Bronchial epithelial cell (primary cell): Measurements from ENCODE around the gene SSBP3. TPM values are rescaled to one million over a fixed set of nuclear protein-coding genes. Genes with fewer than 3 reads are reported as not detected.

ENCODE experiments used
- DNase-seq: peaks from one replicate; pipeline ENCODE4 v3.0.0-alpha.2; 2010; ENCODE audit warnings: low read depth
- FAIRE-seq: peaks from 2 replicates; lab custom pipeline; 2011; peaks lifted over from hg19 to GRCh38; lab: Jason Lieb, UNC
- H3K27me3 ChIP-seq: 2 replicates; pipeline ENCODE4 v1.5.1; 2011; ENCODE audit warnings: low read length; ENCODE audit not compliant: control insufficient read depth, insufficient read depth
- H3K36me3 ChIP-seq: 2 replicates; pipeline ENCODE4 v1.5.1; 2011; ENCODE audit warnings: low read length; ENCODE audit not compliant: control insufficient read depth, insufficient read depth
- H3K4me3 ChIP-seq: 2 replicates; pipeline ENCODE4 v1.5.1; 2011; ENCODE audit warnings: mild to moderate bottlenecking, low read depth, low read length, control low read depth
- total RNA-seq: library from RNA; depleted of rRNA; stranded (reverse); fragments of >200 nt; gene quantifications from 2 replicates; pipeline ENCODE4 v1.2.1, GENCODE V29; 2014
- TF ChIP-seq, protein P1 (sequence below): IDR thresholded peaks from 2 replicates; pipeline ENCODE4 v1.5.1; 2011; ENCODE audit warnings: mild to moderate bottlenecking, moderate library complexity, low read length, control low read depth, inconsistent platforms; ENCODE audit not compliant: insufficient read depth, severe bottlenecking

Gene SSBP3
- total RNA-seq, 1 donor from 2014 or later, result 3.7 TPM

DNA sequence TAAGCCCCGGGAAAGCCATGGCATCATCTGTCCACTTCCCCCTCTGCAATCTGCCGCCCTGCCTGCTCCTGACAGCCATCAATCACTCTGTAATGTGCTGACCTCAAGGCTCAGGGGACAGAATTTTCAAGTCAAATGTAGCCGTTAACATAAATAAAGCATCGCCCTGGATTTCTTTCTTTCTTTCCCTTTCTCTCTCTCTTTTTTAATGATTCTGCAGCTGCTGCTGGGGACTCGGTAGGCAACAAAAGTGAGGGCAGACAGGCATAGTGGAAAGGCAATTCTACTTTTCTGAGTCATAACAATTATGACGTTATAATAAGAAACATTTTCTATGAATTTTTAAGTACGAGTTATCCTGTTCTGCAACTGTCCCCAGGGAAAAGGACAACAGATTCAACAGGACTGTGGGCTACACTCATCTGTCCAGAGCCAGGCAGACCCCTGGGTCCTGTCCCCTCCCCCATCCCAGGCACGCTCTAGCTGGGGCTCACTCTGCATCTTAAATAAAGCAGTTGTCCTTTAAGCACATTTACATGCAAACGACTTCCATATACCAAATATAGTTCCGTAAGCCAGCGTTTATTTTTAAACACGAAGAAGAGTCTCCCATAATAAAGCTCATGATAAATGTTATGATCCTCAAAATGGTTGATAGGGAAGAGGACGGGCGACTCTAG is 78.7 kb downstream of the SSBP3 start:
- TF ChIP-seq, protein P1, sequence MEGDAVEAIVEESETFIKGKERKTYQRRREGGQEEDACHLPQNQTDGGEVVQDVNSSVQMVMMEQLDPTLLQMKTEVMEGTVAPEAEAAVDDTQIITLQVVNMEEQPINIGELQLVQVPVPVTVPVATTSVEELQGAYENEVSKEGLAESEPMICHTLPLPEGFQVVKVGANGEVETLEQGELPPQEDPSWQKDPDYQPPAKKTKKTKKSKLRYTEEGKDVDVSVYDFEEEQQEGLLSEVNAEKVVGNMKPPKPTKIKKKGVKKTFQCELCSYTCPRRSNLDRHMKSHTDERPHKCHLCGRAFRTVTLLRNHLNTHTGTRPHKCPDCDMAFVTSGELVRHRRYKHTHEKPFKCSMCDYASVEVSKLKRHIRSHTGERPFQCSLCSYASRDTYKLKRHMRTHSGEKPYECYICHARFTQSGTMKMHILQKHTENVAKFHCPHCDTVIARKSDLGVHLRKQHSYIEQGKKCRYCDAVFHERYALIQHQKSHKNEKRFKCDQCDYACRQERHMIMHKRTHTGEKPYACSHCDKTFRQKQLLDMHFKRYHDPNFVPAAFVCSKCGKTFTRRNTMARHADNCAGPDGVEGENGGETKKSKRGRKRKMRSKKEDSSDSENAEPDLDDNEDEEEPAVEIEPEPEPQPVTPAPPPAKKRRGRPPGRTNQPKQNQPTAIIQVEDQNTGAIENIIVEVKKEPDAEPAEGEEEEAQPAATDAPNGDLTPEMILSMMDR, result no peak
- no peak for FAIRE-seq
- Histone ChIP-seq H3K27me3 (no peaks in the 10 kb centered on the region), H3K4me3 (no peak overlapping the region), H3K36me3 (peaks cover 2% of the 10 kb centered on the region)
- no peak for DNase-seq

DNA sequence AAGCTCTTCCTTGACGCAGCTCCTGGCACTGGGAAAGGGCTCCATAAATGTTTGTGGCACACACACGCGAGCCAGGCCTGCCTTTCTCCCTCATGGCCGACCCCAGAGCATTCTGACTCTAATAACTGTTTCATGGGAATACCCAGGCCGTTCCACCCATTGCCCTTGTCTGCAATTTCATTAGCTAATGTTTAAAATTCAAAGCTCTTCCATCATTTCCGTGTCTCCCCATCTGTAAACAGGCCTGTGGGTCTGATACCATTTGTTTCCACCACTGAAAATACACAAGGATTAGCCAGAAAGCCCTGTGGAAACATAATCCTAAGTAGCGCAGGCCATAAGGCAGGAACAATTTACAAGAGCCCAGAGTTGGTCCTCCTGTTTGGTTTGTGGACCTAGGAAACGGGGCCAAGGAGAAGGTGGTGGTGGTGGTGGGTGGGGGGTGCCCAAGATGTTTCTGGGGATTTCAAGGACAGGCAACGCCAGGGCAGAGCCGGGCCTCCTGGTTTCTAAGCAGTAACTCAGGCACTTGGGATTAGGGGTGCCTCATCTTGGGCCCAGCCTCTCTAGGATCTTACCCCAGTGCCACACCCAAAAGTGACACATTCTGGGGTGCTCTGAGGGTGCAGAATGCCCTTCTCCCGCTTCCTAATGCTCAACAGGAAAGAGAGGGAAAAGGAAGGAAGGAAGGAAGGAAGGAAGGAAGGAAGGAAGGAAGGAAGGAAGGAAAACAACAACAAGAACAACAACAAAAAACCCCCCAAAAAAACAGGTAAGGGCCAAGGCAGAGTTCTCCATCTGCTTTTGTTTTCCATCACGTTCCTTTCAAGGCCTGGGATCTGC is 79.4 kb downstream of the SSBP3 start:
- FAIRE-seq (no peak), DNase-seq (no peak)
- Histone ChIP-seq H3K36me3 (peaks cover 2% of the 10 kb centered on the region), H3K4me3 (no peak overlapping the region), H3K27me3 (no peaks in the 10 kb centered on the region)
- TF ChIP-seq, protein P1, result no peak

DNA sequence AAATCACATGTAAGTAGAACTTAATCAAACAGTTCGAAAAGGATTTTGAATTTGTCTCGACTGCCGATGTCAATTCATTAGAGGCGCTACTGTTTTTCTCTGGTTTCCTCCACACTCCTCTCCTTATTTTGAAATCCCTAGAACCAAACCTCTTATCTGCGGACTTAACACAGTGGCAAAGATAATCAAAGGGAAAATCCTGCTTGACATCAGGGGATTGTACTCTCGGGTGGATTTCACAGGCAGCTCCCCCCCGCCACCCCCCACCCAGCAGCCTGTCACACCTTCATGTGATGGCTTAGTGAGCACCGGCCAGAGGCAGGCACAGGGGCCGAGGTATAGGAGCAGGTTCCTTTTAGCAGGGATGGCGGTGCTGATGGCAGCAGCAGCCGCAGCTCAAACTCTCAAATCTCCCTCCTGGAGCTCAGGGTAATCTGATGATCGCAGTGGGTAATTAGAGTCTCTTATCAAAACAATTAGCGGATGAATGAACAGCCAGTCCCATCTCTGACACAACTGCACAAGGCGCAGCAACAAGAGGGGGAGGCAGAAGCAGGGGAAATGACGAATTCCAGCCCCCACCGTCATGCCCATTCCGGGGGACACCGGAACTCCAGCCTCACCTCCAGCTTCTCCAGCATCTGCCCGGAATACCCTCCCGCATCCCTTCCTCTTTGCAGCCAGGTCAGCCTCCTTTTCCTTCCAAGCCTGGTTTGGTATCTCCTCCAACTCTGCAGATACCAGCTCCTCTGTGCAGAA is 80.3 kb downstream of the SSBP3 start:
- H3K27me3 ChIP-seq, result no peaks in the 10 kb centered on the region
- FAIRE-seq (no peak), DNase-seq (no peak)
- H3K4me3 ChIP-seq, result no peak overlapping the region
- H3K36me3 ChIP-seq, result peaks cover 2% of the 10 kb centered on the region
- TF ChIP-seq, protein P1, result no peak

DNA sequence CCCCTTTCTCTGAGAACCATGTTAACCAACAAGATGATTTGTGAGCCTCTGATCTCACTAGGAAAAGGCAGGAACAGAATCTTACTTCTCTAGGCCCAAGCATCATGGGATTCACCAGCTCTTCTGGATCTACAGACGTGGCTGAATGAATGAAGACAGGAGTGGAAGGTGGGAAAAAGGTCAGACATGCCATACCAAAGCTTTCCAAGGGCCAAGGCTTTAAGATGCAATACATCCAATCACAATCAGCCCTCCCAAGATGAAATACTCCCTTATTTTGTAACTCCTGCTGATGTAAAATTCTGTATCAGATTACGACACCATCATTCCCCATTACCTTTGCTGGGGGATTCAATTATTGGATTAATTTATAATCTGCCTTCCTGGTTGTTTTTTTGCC is 80.9 kb downstream of the SSBP3 start:
- DNase-seq (no peak), FAIRE-seq (peak; percentile 18)
- TF ChIP-seq, protein P1, result no peak

DNA sequence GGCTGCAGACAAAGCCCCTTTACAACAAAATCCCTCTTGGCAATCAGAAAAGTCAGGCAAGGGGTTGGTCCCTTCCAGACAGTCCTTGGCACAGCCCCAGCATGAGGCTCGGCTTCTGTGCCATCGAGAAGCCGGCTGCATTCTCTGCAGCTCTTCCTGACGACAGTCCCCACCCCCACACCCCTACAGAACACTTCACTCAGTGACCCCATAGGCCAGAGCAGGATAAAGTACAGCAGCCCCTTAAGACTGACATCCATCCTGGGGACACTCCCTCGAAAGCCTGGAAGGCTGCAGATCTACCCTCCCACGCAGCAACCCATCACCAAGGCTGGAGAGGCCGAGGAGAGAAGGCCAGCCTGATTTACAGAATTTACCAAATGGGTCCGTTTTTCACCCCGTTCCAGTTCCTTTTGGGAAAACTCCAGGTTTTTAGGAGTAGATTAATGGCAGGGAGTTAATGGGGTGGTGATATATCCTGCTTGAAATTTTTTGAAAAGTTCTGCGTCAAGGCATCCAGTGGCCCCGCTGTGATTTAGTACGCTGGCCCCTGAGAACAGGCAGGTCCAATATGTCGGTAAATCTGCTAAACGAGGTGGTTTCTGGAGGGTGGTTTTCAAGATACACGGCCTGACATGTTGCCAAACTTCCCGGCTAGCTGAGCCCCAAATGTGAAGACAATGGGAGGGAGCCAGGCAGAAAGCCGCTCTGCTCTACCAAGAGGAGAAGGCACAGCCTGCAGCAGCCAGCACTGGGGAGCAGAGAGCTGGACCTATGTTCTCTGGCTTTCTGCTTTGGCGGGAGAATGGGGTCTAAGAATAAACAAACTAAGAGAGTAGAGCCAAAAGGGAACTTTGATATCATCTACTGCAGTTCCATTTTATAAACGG is 81.7 kb downstream of the SSBP3 start:
- TF ChIP-seq, protein P1, result no peak
- DNase-seq (no peak), FAIRE-seq (no peak)
- Histone ChIP-seq H3K4me3 (no peak overlapping the region), H3K27me3 (no peaks in the 10 kb centered on the region), H3K36me3 (peaks cover 2% of the 10 kb centered on the region)

More for the DNA sequence above, 80.9 kb downstream of the SSBP3 start:
- no peaks in the 10 kb centered on the region for H3K27me3 ChIP-seq
- no peak overlapping the region for H3K4me3 ChIP-seq
- peaks cover 2% of the 10 kb centered on the region for H3K36me3 ChIP-seq
